ENCODE measurements around the gene NUTM2D.
"Not testable (repeated sequence)": the region's sequence is repeated elsewhere in the genome, so short reads cannot be mapped to it uniquely, and the experiment has no call there.

DNA sequence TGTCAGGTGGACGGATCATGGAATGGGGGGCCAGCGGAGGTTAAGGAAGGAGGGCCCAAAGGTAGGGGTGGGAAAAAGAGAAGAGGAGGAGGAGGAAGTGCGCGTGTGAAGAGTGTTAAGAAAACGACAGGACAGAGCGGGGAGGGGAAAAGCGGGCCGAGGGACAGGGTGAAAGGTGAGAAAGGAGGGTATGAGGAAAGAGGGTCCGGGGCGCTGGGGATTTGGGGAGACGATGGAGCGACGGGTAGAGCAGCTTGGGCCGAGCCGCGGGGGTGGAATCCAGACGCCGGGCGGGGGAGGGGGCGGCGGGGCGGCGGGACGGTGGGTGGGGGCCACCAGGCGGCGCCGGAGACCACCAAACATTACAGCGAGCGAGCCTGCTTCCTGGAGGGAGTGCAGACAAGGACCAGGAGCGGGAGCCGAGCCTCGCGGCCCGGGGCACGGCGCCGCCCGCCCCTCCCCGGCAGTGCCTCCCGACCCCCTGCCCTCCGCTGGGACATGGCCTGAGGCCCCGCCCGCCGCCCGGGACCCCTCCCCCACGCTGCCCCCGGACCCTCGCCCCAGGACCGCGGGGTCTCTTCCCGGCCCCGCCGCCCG is 15.9 kb upstream of the NUTM2D start:
- not testable (repeated sequence) for TF ChIP-seq POLR2A (IDR thresholded peaks at IDR 0.05)
- TF ChIP-seq, protein P1, sequence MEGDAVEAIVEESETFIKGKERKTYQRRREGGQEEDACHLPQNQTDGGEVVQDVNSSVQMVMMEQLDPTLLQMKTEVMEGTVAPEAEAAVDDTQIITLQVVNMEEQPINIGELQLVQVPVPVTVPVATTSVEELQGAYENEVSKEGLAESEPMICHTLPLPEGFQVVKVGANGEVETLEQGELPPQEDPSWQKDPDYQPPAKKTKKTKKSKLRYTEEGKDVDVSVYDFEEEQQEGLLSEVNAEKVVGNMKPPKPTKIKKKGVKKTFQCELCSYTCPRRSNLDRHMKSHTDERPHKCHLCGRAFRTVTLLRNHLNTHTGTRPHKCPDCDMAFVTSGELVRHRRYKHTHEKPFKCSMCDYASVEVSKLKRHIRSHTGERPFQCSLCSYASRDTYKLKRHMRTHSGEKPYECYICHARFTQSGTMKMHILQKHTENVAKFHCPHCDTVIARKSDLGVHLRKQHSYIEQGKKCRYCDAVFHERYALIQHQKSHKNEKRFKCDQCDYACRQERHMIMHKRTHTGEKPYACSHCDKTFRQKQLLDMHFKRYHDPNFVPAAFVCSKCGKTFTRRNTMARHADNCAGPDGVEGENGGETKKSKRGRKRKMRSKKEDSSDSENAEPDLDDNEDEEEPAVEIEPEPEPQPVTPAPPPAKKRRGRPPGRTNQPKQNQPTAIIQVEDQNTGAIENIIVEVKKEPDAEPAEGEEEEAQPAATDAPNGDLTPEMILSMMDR (IDR thresholded peaks at IDR 0.05), result not testable (repeated sequence)
